KOPT-K1 (cell line): Measurements from ENCODE around the gene SPRYD4.
"Not testable (repeated sequence)": the region's sequence is repeated elsewhere in the genome, so short reads cannot be mapped to it uniquely, and the experiment has no call there.

Experiments used
- H3K27ac ChIP-seq: fragments of 200-600 bp; sonication (generic); 2 replicates; pipeline ENCODE4 v1.5.1; 2016; ENCODE audit warnings: antibody characterized with exemption, mild to moderate bottlenecking, low read depth, low read length; ENCODE audit not compliant: poor library complexity, severe bottlenecking
- H3K36me3 ChIP-seq: fragments of 200-600 bp; sonication (generic); 2 replicates; pipeline ENCODE4 v1.5.1; 2017; ENCODE audit warnings: antibody characterized with exemption, mild to moderate bottlenecking, low read length, moderate library complexity; ENCODE audit not compliant: insufficient read depth
- H3K9me3 ChIP-seq: fragments of 200-600 bp; sonication (generic); 2 replicates; pipeline ENCODE4 v1.5.1; 2017; ENCODE audit warnings: antibody characterized with exemption, low read length, mild to moderate bottlenecking; ENCODE audit not compliant: insufficient read depth, poor library complexity, severe bottlenecking

Gene SPRYD4

GRCh38 chr12:56490360-56490759, 22.0 kb downstream of the SPRYD4 start:
- peaks cover 20% of the 10 kb centered on the region for H3K9me3 ChIP-seq
- H3K27ac ChIP-seq = no peak overlapping the region
- H3K36me3 ChIP-seq = no peaks in the 10 kb centered on the region

- H3K36me3 ChIP-seq, H3K27ac ChIP-seq: not testable (repeated sequence)
- peaks cover 21% of the 10 kb centered on the region for H3K9me3 ChIP-seq
These were observed 25.2 kb downstream of the SPRYD4 start for GRCh38 chr12:56493409-56494105.

- H3K27ac ChIP-seq, H3K36me3 ChIP-seq: not testable (repeated sequence)
- H3K9me3 ChIP-seq = peaks cover 21% of the 10 kb centered on the region
These were observed 25.7 kb downstream of the SPRYD4 start for GRCh38 chr12:56494106-56494415.

- not testable (repeated sequence) for H3K36me3 ChIP-seq, H3K27ac ChIP-seq
- peaks cover 21% of the 10 kb centered on the region for H3K9me3 ChIP-seq
These were observed 26.1 kb downstream of the SPRYD4 start for GRCh38 chr12:56494481-56494880.

GRCh38 chr12:56496704-56497103, 28.3 kb downstream of the SPRYD4 start:
- H3K9me3 ChIP-seq = peaks cover 21% of the 10 kb centered on the region
- H3K36me3 ChIP-seq = not testable (repeated sequence)

GRCh38 chr12:56498126-56498902, 29.9 kb downstream of the SPRYD4 start:
- H3K27ac ChIP-seq, H3K36me3 ChIP-seq: not testable (repeated sequence)
- peaks cover 21% of the 10 kb centered on the region for H3K9me3 ChIP-seq

More at GRCh38 chr12:56496704-56497103, 28.3 kb downstream of the SPRYD4 start:
- not testable (repeated sequence) for H3K27ac ChIP-seq

GRCh38 chr12:56499452-56499851, 31.1 kb downstream of the SPRYD4 start:
- not testable (repeated sequence) for H3K36me3 ChIP-seq, H3K27ac ChIP-seq, H3K9me3 ChIP-seq

GRCh38 chr12:56499879-56500278, 31.5 kb downstream of the SPRYD4 start:
- H3K36me3 ChIP-seq, H3K27ac ChIP-seq, H3K9me3 ChIP-seq: not testable (repeated sequence)

- no peaks in the 10 kb centered on the region for H3K36me3 ChIP-seq
- H3K9me3 ChIP-seq = no peaks in the 10 kb centered on the region
- H3K27ac ChIP-seq = no peak overlapping the region
These were observed 42.4 kb downstream of the SPRYD4 start for GRCh38 chr12:56510786-56511185.

- H3K27ac ChIP-seq, H3K9me3 ChIP-seq, H3K36me3 ChIP-seq: not testable (repeated sequence)
These were observed 45.6 kb downstream of the SPRYD4 start for GRCh38 chr12:56514014-56514318.

- Histone ChIP-seq H3K36me3 (no peaks in the 10 kb centered on the region), H3K9me3 (no peaks in the 10 kb centered on the region), H3K27ac (no peak overlapping the region)
These were observed 49.5 kb downstream of the SPRYD4 start for GRCh38 chr12:56517854-56518253.

GRCh38 chr12:56518570-56518969, 50.2 kb downstream of the SPRYD4 start:
- Histone ChIP-seq H3K36me3 (no peaks in the 10 kb centered on the region), H3K9me3 (no peaks in the 10 kb centered on the region), H3K27ac (no peak overlapping the region)

GRCh38 chr12:56520048-56520447, 51.7 kb downstream of the SPRYD4 start:
- H3K27ac ChIP-seq = no peak overlapping the region
- H3K36me3 ChIP-seq = no peaks in the 10 kb centered on the region
- no peaks in the 10 kb centered on the region for H3K9me3 ChIP-seq

- no peaks in the 10 kb centered on the region for H3K9me3 ChIP-seq
- no peak overlapping the region for H3K27ac ChIP-seq
- H3K36me3 ChIP-seq = no peaks in the 10 kb centered on the region
These were observed 52.1 kb downstream of the SPRYD4 start for GRCh38 chr12:56520506-56520905.

- peak overlapping the region; percentile 45 for H3K27ac ChIP-seq
- no peaks in the 10 kb centered on the region for H3K36me3 ChIP-seq
These were observed 52.8 kb downstream of the SPRYD4 start for GRCh38 chr12:56521209-56521589.

More at GRCh38 chr12:56521209-56521589, 52.8 kb downstream of the SPRYD4 start:
- no peaks in the 10 kb centered on the region for H3K9me3 ChIP-seq
